Measurements from ENCODE around the gene XKR3.

XKR3 gene

DNA sequence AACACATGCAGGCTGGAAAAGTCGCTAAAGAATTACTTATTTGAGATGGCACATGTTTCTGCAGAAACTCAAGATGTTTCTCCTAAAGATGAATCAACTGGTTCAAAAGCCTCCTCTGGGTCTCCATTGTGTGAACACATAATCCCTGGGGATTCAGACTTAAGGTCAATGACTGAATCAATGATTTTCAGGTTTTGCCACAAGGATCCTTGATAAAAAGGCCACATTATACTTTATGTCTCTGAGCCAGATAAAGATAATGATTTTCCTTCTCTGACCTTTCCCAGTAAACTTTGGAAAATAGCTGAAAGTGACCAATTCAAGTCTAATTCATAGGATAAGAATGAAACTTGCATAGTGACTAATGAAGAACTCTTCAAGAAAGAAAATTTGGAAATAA lies 2.3 kb upstream of the XKR3 start:
- TF ChIP-seq, protein P1, sequence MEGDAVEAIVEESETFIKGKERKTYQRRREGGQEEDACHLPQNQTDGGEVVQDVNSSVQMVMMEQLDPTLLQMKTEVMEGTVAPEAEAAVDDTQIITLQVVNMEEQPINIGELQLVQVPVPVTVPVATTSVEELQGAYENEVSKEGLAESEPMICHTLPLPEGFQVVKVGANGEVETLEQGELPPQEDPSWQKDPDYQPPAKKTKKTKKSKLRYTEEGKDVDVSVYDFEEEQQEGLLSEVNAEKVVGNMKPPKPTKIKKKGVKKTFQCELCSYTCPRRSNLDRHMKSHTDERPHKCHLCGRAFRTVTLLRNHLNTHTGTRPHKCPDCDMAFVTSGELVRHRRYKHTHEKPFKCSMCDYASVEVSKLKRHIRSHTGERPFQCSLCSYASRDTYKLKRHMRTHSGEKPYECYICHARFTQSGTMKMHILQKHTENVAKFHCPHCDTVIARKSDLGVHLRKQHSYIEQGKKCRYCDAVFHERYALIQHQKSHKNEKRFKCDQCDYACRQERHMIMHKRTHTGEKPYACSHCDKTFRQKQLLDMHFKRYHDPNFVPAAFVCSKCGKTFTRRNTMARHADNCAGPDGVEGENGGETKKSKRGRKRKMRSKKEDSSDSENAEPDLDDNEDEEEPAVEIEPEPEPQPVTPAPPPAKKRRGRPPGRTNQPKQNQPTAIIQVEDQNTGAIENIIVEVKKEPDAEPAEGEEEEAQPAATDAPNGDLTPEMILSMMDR (IDR thresholded peaks at IDR 0.05) = no peak
- Histone ChIP-seq H3K4me3 (no peak overlapping the region), H3K27ac (no peak overlapping the region)
- DNase-seq (ENCODE audit: low spot score) = no peak

DNA sequence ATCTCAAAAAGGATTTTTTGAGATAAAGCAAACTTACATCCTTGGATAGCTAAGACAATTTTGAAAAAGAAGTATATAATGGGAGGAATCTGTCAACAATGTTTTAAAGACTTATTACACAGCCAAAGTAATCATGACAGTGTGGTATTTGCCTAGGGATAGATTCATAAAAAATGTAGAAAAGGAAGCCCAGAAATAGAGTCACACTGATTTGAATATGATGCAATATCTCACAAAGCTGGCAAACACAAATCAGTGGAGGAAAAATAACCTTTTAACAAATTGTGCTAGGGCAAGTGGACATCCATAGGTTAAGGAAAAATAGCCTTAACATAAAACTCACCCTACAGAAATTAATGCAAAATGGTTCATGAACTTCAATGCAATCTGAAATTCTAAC lies 6.0 kb downstream of the XKR3 start:
- Histone ChIP-seq H3K27ac (no peak overlapping the region), H3K4me3 (no peak overlapping the region)
- no peak for DNase-seq (ENCODE audit: low spot score)
- TF ChIP-seq, protein P1 (IDR thresholded peaks at IDR 0.05) = no peak

DNA sequence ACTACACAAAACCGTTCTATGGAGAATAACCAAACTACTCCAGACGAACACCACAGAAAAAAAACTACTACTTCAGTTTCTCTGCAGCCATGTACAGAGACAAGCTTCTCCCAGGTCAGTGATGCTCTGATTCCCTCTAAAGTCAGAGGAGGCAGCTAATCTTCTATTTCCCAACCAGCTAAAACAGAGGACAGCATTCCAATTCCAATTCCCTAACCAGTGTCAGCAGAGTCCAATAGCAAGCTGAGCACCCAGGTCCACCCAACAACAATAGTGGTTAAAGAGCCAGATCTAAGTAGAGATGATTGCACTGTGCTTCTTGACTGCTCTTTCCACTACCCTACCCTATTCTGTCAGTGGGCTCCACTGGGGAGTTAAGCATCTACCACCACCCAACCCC lies 6.7 kb downstream of the XKR3 start:
- Histone ChIP-seq H3K27ac (no peak overlapping the region), H3K4me3 (no peak overlapping the region)
- TF ChIP-seq, protein P1 (IDR thresholded peaks at IDR 0.05) = no peak
- DNase-seq (ENCODE audit: low spot score) = no peak

DNA sequence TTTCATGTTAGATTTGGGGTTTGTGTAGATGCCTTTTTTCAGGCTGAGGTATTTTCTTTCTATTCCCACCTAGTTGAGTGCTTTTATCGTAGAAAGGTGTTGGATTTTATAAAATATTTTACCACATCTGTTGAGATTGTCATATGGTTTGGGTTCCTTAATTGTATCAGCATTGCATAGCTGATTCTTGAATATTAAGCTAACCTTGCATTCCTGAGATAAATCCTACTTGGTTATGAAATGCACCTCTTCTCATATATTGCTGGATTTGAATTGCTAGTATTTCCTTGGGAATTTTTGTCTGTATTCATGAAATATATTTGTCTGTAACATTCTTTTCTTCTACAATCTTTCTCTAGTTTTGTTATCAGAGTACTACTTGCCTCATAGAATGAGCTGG lies 10.1 kb downstream of the XKR3 start:
- Histone ChIP-seq H3K27ac (no peak overlapping the region), H3K4me3 (no peak overlapping the region)
- no peak for DNase-seq (ENCODE audit: low spot score)
- TF ChIP-seq, protein P1 (IDR thresholded peaks at IDR 0.05) = no peak

DNA sequence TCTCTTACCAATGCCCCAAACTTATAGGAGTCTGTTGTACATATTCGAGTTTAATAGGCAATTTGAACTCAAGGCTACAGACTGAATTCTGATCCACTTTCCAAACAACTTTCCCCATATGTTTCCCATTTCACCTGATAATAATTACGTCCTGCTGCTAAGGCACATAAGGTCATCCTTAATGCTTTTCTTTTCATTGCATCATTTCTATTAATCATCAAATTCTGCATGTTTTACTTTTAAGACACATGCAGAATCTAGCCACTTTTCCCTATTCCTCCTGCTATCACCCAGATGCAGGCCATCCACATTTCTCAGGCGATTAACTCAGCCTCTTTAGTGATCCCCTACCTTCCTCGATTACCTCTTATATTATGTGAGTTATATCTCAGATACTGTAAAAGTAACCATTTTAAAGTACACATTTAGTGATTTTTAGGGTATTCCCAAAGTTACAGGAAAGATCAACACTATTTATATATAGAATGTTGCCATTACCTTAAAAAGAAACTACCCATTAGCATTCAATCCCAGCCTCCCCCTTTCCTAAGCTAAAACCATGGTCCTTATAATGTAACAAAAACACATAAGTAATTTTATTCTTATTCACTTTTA lies 14.9 kb downstream of the XKR3 start:
- Histone ChIP-seq H3K4me3 (no peak overlapping the region), H3K27ac (no peak overlapping the region)
- TF ChIP-seq, protein P1 (IDR thresholded peaks at IDR 0.05) = no peak
- DNase-seq (ENCODE audit: low spot score) = no peak

DNA sequence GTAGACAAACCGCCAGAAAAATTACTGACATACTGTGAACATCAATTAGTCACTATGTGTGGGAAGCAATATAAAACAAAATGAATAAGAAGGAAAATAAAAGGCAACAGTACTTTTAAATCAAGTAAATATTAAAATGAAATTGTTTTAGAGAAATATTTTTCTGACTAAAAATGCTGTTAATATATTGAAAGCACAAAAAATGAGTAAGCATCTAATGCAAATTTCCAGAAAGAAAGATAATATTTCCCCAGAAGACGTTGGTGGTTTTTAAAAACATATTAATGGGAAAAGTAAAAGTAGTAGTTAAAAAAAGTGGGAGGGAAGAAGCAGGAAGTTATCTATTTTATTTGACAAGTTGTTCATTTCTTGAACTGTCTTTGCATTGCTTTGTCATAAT lies 16.5 kb downstream of the XKR3 start:
- TF ChIP-seq, protein P1 (IDR thresholded peaks at IDR 0.05) = no peak
- Histone ChIP-seq H3K27ac (no peak overlapping the region), H3K4me3 (no peak overlapping the region)
- DNase-seq (ENCODE audit: low spot score) = no peak

DNA sequence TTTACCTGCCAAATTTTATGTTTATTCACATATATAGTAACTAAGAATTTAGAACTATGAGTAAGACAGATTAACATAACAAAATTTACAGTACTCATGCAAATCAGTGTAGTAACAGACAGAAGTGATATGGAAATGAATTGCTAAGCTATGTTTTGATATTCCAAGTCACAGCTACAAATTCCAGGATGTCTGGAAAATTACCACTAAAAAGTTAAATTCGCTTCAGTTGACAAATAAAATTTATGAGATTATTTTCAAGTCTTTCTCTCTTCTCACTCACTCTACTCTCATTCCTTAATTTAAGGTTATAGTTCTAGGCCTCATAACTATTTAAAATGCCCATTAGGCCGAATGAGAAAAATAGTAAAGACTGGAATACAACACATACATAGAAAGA lies 18.1 kb downstream of the XKR3 start:
- TF ChIP-seq, protein P1 (IDR thresholded peaks at IDR 0.05) = no peak
- DNase-seq (ENCODE audit: low spot score) = no peak
- H3K27ac ChIP-seq = no peak overlapping the region
- no peak overlapping the region for H3K4me3 ChIP-seq

Data from coronary artery (tissue), 2 donors.